ENCODE data around the gene SH3RF1. TPM values are rescaled to one million over a fixed set of nuclear protein-coding genes. Genes with fewer than 3 reads are reported as not detected.

SH3RF1 gene
- total RNA-seq, 1 donor from 2014 or later = 35.2 TPM

DNA sequence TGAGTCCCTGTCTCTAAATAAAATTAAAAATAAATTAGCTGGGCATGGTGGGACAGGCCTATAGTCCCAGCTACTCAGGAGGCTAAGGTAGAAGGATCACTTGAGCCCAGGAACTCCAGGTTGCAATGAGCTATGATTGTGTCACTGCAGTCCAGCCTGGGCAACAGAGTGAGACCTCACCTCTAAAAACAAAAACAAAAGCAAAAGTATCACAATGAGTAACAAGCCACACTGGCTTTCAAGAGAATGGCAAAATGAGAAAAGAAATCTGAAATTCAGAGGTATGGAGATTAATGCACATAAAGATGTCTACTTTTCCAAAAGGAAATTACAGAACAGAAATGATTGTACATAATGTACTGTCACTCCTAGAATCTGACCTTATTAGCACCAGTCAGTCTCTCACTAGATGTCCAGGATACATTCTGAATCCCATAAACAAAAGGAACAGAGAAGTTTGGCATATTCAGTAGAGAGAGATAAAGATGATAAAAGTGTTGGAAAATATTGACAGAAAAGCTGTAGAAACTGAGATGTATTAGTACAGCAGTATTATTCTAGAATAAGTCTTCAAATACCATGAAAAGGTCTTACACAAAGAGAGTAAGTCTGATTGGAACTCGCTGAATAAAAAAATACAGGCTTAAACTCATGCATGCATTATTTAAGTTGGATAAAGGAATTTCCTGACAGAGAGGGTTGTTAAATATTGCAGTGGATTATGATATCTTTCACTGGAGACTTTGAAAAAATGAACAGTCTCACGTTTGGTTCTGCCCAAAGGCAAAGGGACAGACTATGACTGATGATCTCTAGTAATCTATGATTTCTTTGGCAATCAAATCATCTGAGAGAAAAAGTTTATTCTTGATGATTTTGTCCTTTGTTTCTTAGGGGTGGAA is 102.5 kb downstream of the SH3RF1 start:
- H3K4me3 Mint-ChIP-seq (ENCODE audit: unreplicated experiment) = no peak overlapping the region
- no peaks in the 10 kb centered on the region for H3K27me3 Mint-ChIP-seq (ENCODE audit: unreplicated experiment)
- H3K36me3 Mint-ChIP-seq (ENCODE audit: unreplicated experiment) = no peaks in the 10 kb centered on the region
- TF ChIP-seq, protein P1, sequence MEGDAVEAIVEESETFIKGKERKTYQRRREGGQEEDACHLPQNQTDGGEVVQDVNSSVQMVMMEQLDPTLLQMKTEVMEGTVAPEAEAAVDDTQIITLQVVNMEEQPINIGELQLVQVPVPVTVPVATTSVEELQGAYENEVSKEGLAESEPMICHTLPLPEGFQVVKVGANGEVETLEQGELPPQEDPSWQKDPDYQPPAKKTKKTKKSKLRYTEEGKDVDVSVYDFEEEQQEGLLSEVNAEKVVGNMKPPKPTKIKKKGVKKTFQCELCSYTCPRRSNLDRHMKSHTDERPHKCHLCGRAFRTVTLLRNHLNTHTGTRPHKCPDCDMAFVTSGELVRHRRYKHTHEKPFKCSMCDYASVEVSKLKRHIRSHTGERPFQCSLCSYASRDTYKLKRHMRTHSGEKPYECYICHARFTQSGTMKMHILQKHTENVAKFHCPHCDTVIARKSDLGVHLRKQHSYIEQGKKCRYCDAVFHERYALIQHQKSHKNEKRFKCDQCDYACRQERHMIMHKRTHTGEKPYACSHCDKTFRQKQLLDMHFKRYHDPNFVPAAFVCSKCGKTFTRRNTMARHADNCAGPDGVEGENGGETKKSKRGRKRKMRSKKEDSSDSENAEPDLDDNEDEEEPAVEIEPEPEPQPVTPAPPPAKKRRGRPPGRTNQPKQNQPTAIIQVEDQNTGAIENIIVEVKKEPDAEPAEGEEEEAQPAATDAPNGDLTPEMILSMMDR (IDR thresholded peaks at IDR 0.05; ENCODE audit: partially characterized antibody, unreplicated experiment) = no peak
- H3K4me1 Mint-ChIP-seq (ENCODE audit: low read depth, unreplicated experiment) = peaks cover 3% of the 10 kb centered on the region
- H3K27ac Mint-ChIP-seq (ENCODE audit: unreplicated experiment) = no peak overlapping the region
- no peak for DNase-seq
- no peaks in the 10 kb centered on the region for H3K9me3 Mint-ChIP-seq (ENCODE audit: unreplicated experiment)

DNA sequence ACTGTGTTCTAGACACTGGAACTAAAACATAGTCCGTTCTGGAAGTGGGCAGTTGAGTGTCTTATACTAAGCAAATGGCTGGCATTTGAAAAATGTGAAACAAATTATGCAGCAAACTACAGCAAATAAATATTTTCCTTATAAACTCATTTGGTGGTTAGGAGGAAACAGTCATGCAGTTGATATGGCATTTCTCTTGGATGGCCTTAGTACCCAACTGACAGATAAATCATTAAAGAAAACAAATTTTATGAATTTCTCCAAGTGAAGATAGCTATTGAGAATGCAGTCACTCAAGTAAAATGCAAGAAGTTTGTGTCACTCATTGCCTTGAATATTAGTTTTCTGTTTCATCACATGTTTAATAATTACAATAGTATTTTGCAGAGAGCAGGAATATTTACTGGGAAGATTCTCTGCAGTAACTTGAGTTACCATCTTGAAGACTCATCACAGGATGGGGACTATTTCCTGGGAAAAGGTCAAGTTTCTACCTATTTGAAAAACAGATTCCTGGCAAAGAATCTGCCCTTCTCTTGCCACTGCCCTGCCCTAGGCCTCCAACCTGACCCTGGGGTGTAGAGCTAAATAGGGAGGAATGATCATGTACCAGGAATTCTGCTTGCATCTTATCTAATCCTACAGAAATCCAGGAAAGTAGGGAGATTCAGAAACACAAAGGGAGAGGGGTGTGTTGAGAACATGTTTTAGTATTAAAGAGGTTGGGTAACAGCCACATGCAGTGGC is 105.9 kb downstream of the SH3RF1 start:
- no peaks in the 10 kb centered on the region for H3K36me3 Mint-ChIP-seq (ENCODE audit: unreplicated experiment)
- H3K27ac Mint-ChIP-seq (ENCODE audit: unreplicated experiment) = no peak overlapping the region
- H3K9me3 Mint-ChIP-seq (ENCODE audit: unreplicated experiment) = no peaks in the 10 kb centered on the region

DNA sequence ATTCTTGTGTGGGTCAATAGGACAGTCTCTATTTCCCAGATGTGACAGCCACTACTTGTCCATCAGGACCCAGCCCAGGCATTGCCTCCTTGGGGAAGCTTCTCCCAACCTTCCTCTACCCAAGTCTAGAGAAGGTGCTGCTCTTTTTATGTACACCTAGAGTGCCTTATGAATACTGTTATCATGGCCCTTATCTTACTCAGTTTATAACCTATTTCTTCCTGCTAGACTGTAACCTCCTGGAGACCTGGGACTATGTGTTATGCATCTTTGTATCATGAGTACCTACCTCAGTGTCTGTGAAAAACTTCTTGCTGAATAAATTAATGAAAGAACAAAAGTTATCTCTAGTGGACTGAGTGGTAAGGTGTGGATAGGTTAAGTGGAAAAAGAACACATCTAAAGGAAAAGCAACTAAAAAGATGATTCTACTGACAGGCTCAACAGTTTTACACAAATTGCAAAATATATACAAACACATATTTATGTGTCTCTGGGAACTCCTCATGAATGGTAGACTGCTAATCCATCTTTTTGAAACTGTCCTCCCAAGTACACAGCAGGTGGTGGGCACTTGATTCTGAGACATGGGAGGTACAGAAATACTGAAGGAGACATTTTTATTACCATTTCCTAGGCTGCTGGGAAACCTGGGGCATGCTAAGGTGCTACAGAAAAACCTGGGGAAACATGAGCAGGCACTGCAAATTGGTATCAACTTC is 106.6 kb downstream of the SH3RF1 start:
- H3K27ac Mint-ChIP-seq (ENCODE audit: unreplicated experiment) = no peak overlapping the region

More for the DNA sequence above, 105.9 kb downstream of the SH3RF1 start:
- Mint-ChIP-seq H3K4me3 (ENCODE audit: unreplicated experiment) (no peak overlapping the region), H3K4me1 (ENCODE audit: low read depth, unreplicated experiment) (peaks cover 3% of the 10 kb centered on the region), H3K27me3 (ENCODE audit: unreplicated experiment) (no peaks in the 10 kb centered on the region)
- DNase-seq = no peak
- TF ChIP-seq, protein P1 (IDR thresholded peaks at IDR 0.05; ENCODE audit: partially characterized antibody, unreplicated experiment) = no peak

DNA sequence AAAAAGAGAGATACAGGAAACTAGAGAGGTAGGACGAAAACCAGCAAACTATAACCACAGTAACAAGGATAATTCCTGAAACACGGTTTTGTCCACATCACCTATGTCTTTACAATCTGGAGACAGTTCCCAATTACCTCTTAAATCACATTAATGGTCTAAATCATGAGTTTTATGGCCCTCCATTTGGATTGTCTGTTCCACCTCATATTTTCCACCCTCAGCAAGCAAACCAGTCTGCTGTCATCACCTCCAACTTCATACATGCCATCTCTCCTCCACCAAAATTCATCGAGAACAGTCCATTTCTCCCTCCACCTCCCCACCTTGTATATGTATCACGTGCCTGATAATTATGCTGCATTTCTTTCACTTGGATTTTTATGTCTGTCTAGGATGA is 107.3 kb downstream of the SH3RF1 start:
- Mint-ChIP-seq H3K27me3 (ENCODE audit: unreplicated experiment) (no peaks in the 10 kb centered on the region), H3K9me3 (ENCODE audit: unreplicated experiment) (no peaks in the 10 kb centered on the region), H3K36me3 (ENCODE audit: unreplicated experiment) (no peaks in the 10 kb centered on the region), H3K4me1 (ENCODE audit: low read depth, unreplicated experiment) (peaks cover 3% of the 10 kb centered on the region), H3K27ac (ENCODE audit: unreplicated experiment) (no peak overlapping the region), H3K4me3 (ENCODE audit: unreplicated experiment) (no peak overlapping the region)
- no peak for DNase-seq
- TF ChIP-seq, protein P1 (IDR thresholded peaks at IDR 0.05; ENCODE audit: partially characterized antibody, unreplicated experiment) = no peak

More for the DNA sequence above, 106.6 kb downstream of the SH3RF1 start:
- peaks cover 3% of the 10 kb centered on the region for H3K4me1 Mint-ChIP-seq (ENCODE audit: low read depth, unreplicated experiment)
- H3K27me3 Mint-ChIP-seq (ENCODE audit: unreplicated experiment) = no peaks in the 10 kb centered on the region
- H3K9me3 Mint-ChIP-seq (ENCODE audit: unreplicated experiment) = no peaks in the 10 kb centered on the region
- TF ChIP-seq, protein P1 (IDR thresholded peaks at IDR 0.05; ENCODE audit: partially characterized antibody, unreplicated experiment) = no peak
- no peaks in the 10 kb centered on the region for H3K36me3 Mint-ChIP-seq (ENCODE audit: unreplicated experiment)
- H3K4me3 Mint-ChIP-seq (ENCODE audit: unreplicated experiment) = no peak overlapping the region
- no peak for DNase-seq

Data from glutamatergic neuron (in vitro differentiated cells).